K562 (cell line): ENCODE data around the gene FAF2. TPM values are rescaled to one million over a fixed set of nuclear protein-coding genes. Genes with fewer than 3 reads are reported as not detected.

Experiments
- ATF6 ChIP-seq: sonication (generic); formaldehyde crosslinking; IDR thresholded peaks from 2 replicates; pipeline ENCODE4 v1.4.0; 2020; ENCODE audit warnings: mild to moderate bottlenecking, missing genetic modification reagents
- BCOR ChIP-seq: fragments of 450-650 bp; IDR thresholded peaks from 2 replicates; pipeline ENCODE4 v1.6.1; 2016
- CBFB ChIP-seq: sonication (generic); formaldehyde crosslinking; IDR thresholded peaks from 2 replicates; pipeline ENCODE4 v1.4.0; 2020; ENCODE audit warnings: mild to moderate bottlenecking, missing genetic modification reagents
- CEBPG ChIP-seq, 3 experiments: fragments of 200-800 bp in 1 of 3; sonication (Bioruptor generic) in 1 of 3; sonication (generic) in 1 of 3; formaldehyde crosslinking in 1 of 3; IDR thresholded peaks in 2 of 3; conservative IDR thresholded peaks in 1 of 3; 2 replicates each; pipeline versions ENCODE4 v1.6.1 to v1.8.0; 2016 to 2022; ENCODE audit warnings: missing compliant biosample characterization in 2 of 3, missing genetic modification characterization in 2 of 3, mild to moderate bottlenecking in 1 of 3, missing genetic modification reagents in 1 of 3
- CTCF ChIP-seq, 3 experiments: IDR thresholded peaks in 2 of 3; conservative IDR thresholded peaks in 1 of 3; 2 replicates each; pipeline ENCODE4 v1.5.1; 2011 to 2012; ENCODE audit warnings: low read length in 3 of 3, mild to moderate bottlenecking in 3 of 3, control low read depth in 2 of 3, improper control_type of control experiment in 1 of 3, inconsistent platforms in 1 of 3, low read depth in 1 of 3, mixed read lengths in 1 of 3, moderate library complexity in 1 of 3; ENCODE audit not compliant: insufficient read depth in 2 of 3
- KAT2B ChIP-seq: IDR thresholded peaks from one replicate; pipeline ENCODE4 v1.6.1; 2012; ENCODE audit warnings: low read depth, mild to moderate bottlenecking, control low read depth, inconsistent platforms, low read length, moderate library complexity
- KHSRP ChIP-seq: fragments of 450-650 bp; IDR thresholded peaks from 2 replicates; pipeline ENCODE4 v1.6.1; 2017
- L3MBTL2 ChIP-seq: fragments of 450-650 bp; IDR thresholded peaks from 2 replicates; pipeline ENCODE4 v1.6.1; 2016; ENCODE audit warnings: mild to moderate bottlenecking, moderate library complexity
- PML ChIP-seq: IDR thresholded peaks from 2 replicates; pipeline ENCODE4 v1.6.1; 2012; ENCODE audit warnings: low read length, inconsistent platforms
- RAD21 ChIP-seq, 2 experiments: fragments of 250-450 bp in 1 of 2; fragments of 450-650 bp in 1 of 2; sonication (Bioruptor Pico) in 1 of 2; formaldehyde crosslinking in 1 of 2; IDR thresholded peaks in 1 of 2; conservative IDR thresholded peaks in 1 of 2; 2 replicates each; pipeline versions ENCODE4 v1.4.0 to v1.8.0; 2020 to 2022; ENCODE audit warnings: mild to moderate bottlenecking in 2 of 2, moderate library complexity in 1 of 2
- ZBTB49 ChIP-seq: sonication (generic); formaldehyde crosslinking; IDR thresholded peaks from 2 replicates; pipeline ENCODE4 v1.8.0; 2022; ENCODE audit warnings: missing genetic modification reagents, mild to moderate bottlenecking, borderline replicate concordance
- ZNF280B ChIP-seq: fragments of 250-450 bp; sonication (Bioruptor Pico); IDR thresholded peaks from 2 replicates; pipeline ENCODE4 v1.5.1; 2021; ENCODE audit warnings: mild to moderate bottlenecking
- polyA plus RNA-seq, 8 experiments: library from polyadenylated mRNA; depleted of rRNA in 4 of 8; stranded (reverse) in 5 of 8; unstranded in 3 of 8; fragments of >200 nt; fragmentation: Nextera tagmentation in 2 of 8; fragmentation: Illumina TruSeq in 1 of 8; extraction: Ambion mirVana in 2 of 8; extraction: Trizol in 1 of 8; gene quantifications; 2 replicates each; pipeline versions ENCODE4 v1.2.1 to v1.2.3, GENCODE V29; 2011 to 2014; ENCODE audit warnings: inconsistent platforms in 1 of 8, missing spikeins in 1 of 8
- total RNA-seq, 7 experiments: library from RNA; depleted of rRNA in 6 of 7; stranded (reverse); fragments of >200 nt in 6 of 7; fragmentation: Illumina TruSeq in 2 of 7; extraction: Trizol in 2 of 7; gene quantifications; 2 replicates each; pipeline versions ENCODE4 v1.2.1 to v1.2.3, GENCODE V29; 2011 to 2021; ENCODE audit warnings: low replicate concordance in 1 of 7

The FAF2 gene
- total and polyA plus RNA-seq, 9 of the 15 experiments (the other 6 are each of a cell fraction or from before 2014, with no cell fraction given), result 25.0 to 44.6 (median 36.1) TPM

GRCh38 chr5:176538230-176538988, 90.2 kb downstream of the FAF2 start (continued):
- TF ChIP-seq L3MBTL2 (peak; percentile 31; the same call in 1 of the 2 replicates), BCOR (peak; percentile 35; the same call in 1 of the 2 replicates), ZBTB49 (CRISPR knock-in tag) (no peak), ZNF280B (CRISPR knock-in tag) (no peak), PML (peak; percentile 4; the same call in 1 of the 2 replicates), ATF6 (CRISPR knock-in tag) (no peak), KHSRP (no peak), CEBPG (CRISPR knock-in tag; IDR thresholded peaks at IDR 0.05) (no peak), CEBPG (tag; conservative IDR thresholded peaks at IDR 0.05 in 1 of 2, IDR thresholded peaks at IDR 0.05 in 1 of 2) (0 out of 4 replicates have a peak, but pooled peaks of 1 of the 2 experiments have one; percentile 44), RAD21 (CRISPR knock-in tag; conservative IDR thresholded peaks at IDR 0.05 in 1 of 2, IDR thresholded peaks at IDR 0.05 in 1 of 2) (peak in 1 of 2 experiments; percentile 42; a peak in 2 of 4 replicates), KAT2B (no peak), CBFB (CRISPR knock-in tag) (0 out of 2 replicates have a peak, but pooled peaks have one; percentile 8), CTCF (IDR thresholded peaks at IDR 0.05 in 2 of 3, conservative IDR thresholded peaks at IDR 0.05 in 1 of 3; ENCODE audit: insufficient read depth in 2 of 3, low read depth in 1 of 3, low read length in 3 of 3) (peak; percentile 24 to 36 (median 24); a peak in 2 of 6 replicates)
